ENCODE data around the gene ERC1.

Gene ERC1

GRCh38 chr12:990661-991349 lies at the start of gene ERC1:
ERC1 (plus strand) TSS chr12:991223; CDS start chr12:1027904, 36,681 bp downstream.
- in situ Hi-C loops (cut with MboI; ENCODE audit: low sequenced_read_pairs): no loop called here

- in situ Hi-C loops (cut with MboI; ENCODE audit: low sequenced_read_pairs): no loop called here
Observed at GRCh38 chr12:943051-943450, 48.0 kb upstream of the ERC1 start.

- in situ Hi-C loops (cut with MboI; ENCODE audit: low sequenced_read_pairs): no loop called here
Observed at GRCh38 chr12:944211-944610, 46.8 kb upstream of the ERC1 start.

GRCh38 chr12:946212-946611 lies 44.8 kb upstream of the ERC1 start:
- in situ Hi-C loops (cut with MboI; ENCODE audit: low sequenced_read_pairs): no loop called here

GRCh38 chr12:946631-947030 lies 44.4 kb upstream of the ERC1 start:
- in situ Hi-C loops (cut with MboI; ENCODE audit: low sequenced_read_pairs): no loop called here

- in situ Hi-C loops (cut with MboI; ENCODE audit: low sequenced_read_pairs): no loop called here
Observed at GRCh38 chr12:948238-948637, 42.8 kb upstream of the ERC1 start.

- in situ Hi-C loops (cut with MboI; ENCODE audit: low sequenced_read_pairs): no loop called here
Observed at GRCh38 chr12:949453-950191, 41.4 kb upstream of the ERC1 start, which contains the start of gene RAD52. RAD52 (minus strand) TSS chr12:949694; CDS start chr12:933058, 16,636 bp downstream.

GRCh38 chr12:951176-951575 lies 39.8 kb upstream of the ERC1 start:
- in situ Hi-C loops (cut with MboI; ENCODE audit: low sequenced_read_pairs): no loop called here

GRCh38 chr12:953776-954175 lies 37.2 kb upstream of the ERC1 start:
- in situ Hi-C loops (cut with MboI; ENCODE audit: low sequenced_read_pairs): no loop called here

GRCh38 chr12:954741-955140 lies 36.3 kb upstream of the ERC1 start:
- in situ Hi-C loops (cut with MboI; ENCODE audit: low sequenced_read_pairs): no loop called here

- in situ Hi-C loops (cut with MboI; ENCODE audit: low sequenced_read_pairs): no loop called here
Observed at GRCh38 chr12:955939-956338, 35.1 kb upstream of the ERC1 start.

GRCh38 chr12:958588-959123 lies 32.4 kb upstream of the ERC1 start:
- in situ Hi-C loops (cut with MboI; ENCODE audit: low sequenced_read_pairs): no loop called here

- in situ Hi-C loops (cut with MboI; ENCODE audit: low sequenced_read_pairs): no loop called here
Observed at GRCh38 chr12:966724-967123, 24.3 kb upstream of the ERC1 start.

- in situ Hi-C loops (cut with MboI; ENCODE audit: low sequenced_read_pairs): no loop called here
Observed at GRCh38 chr12:967641-968040, 23.4 kb upstream of the ERC1 start.

- in situ Hi-C loops (cut with MboI; ENCODE audit: low sequenced_read_pairs): no loop called here
Observed at GRCh38 chr12:968545-968944, 22.5 kb upstream of the ERC1 start.

GRCh38 chr12:969821-970220 lies 21.2 kb upstream of the ERC1 start:
- in situ Hi-C loops (cut with MboI; ENCODE audit: low sequenced_read_pairs): no loop called here

GRCh38 chr12:971991-972390 lies 19.0 kb upstream of the ERC1 start:
- in situ Hi-C loops (cut with MboI; ENCODE audit: low sequenced_read_pairs): no loop called here

GRCh38 chr12:974271-974862 lies 16.7 kb upstream of the ERC1 start:
- in situ Hi-C loops (cut with MboI; ENCODE audit: low sequenced_read_pairs): no loop called here

GRCh38 chr12:976644-977043 lies 14.4 kb upstream of the ERC1 start:
- in situ Hi-C loops (cut with MboI; ENCODE audit: low sequenced_read_pairs): no loop called here

- in situ Hi-C loops (cut with MboI; ENCODE audit: low sequenced_read_pairs): no loop called here
Observed at GRCh38 chr12:977156-977555, 13.9 kb upstream of the ERC1 start.

GRCh38 chr12:979349-979748 lies 11.7 kb upstream of the ERC1 start:
- in situ Hi-C loops (cut with MboI; ENCODE audit: low sequenced_read_pairs): no loop called here
